Stimulated activated CD4-positive, alpha-beta T cell treated with anti-CD3 and anti-CD28 coated beads, TNF-alpha, amount 100 ng/mL, for 24 hours (primary cell): ENCODE measurements around the gene SIX3.

ENCODE experiments used
- DNase-seq, 3 experiments: peaks; one replicate each; pipeline ENCODE4 v3.0.0-alpha.2; 2020; ENCODE audit warnings: low read depth in 3 of 3

SIX3 gene

GRCh38 chr2:44994377-44994776 lies 52.9 kb downstream of the SIX3 start:
- no peak for DNase-seq
